PC-9 (cell line): Measurements from ENCODE around the gene TAF13. TPM values are rescaled to one million over a fixed set of nuclear protein-coding genes. Genes with fewer than 3 reads are reported as not detected.

Source experiments
- BruUV-seq: library from RNA; stranded (reverse); fragments of 400-500 nt; replicated peaks from 2 replicates; lab custom pipeline; 2021; lab: Mats Ljungman, UMichigan
- CTCF ChIA-PET: fragments of 300-600 bp; sonication (Branson Sonifier 250); formaldehyde crosslinking; loops from one replicate; lab custom pipeline; 2022; ENCODE audit warnings: antibody characterized with exemption; lab: Charles Lee
- POLR2A ChIA-PET: fragments of 300-600 bp; sonication (Branson Sonifier 250); formaldehyde crosslinking; loops from one replicate; lab custom pipeline; 2022; ENCODE audit warnings: antibody characterized with exemption; ENCODE audit not compliant: unreplicated experiment; lab: Charles Lee
- DNase-seq, 2 experiments: peaks; one replicate each; pipeline versions ENCODE4 v3.0.0 to v3.0.0-alpha.2; 2015 to 2022; ENCODE audit warnings: mixed read lengths in 1 of 2
- H2AFZ ChIP-seq: fragments of 200-600 bp; sonication (generic); 2 replicates; pipeline ENCODE4 v1.8.1; 2017; ENCODE audit warnings: antibody characterized with exemption
- H3F3A ChIP-seq: fragments of 200-600 bp; sonication (generic); 2 replicates; pipeline ENCODE4 v1.8.1; 2017; ENCODE audit warnings: antibody characterized with exemption, mild to moderate bottlenecking, low read depth; ENCODE audit not compliant: insufficient read depth
- H3K27ac ChIP-seq: fragments of 200-600 bp; sonication (generic); 2 replicates; pipeline ENCODE4 v1.6.1; 2016; ENCODE audit warnings: mixed run types
- H3K27me3 ChIP-seq: fragments of 200-600 bp; sonication (generic); 2 replicates; pipeline ENCODE4 v1.6.1; 2016; ENCODE audit warnings: low read depth, mixed run types; ENCODE audit not compliant: insufficient read depth
- H3K36me3 ChIP-seq: fragments of 200-600 bp; sonication (generic); 2 replicates; pipeline ENCODE4 v1.6.1; 2016; ENCODE audit warnings: low read depth, mixed run types
- H3K4me1 ChIP-seq: fragments of 200-600 bp; sonication (generic); replicated peaks from 2 replicates; pipeline ENCODE4 v1.6.1; 2016; ENCODE audit warnings: mixed run types; ENCODE audit not compliant: insufficient read depth
- H3K4me2 ChIP-seq: fragments of 200-600 bp; sonication (generic); 2 replicates; pipeline ENCODE4 v1.6.1; 2017; ENCODE audit warnings: mixed run types
- H3K4me3 ChIP-seq: fragments of 200-600 bp; sonication (generic); 2 replicates; pipeline ENCODE4 v1.6.1; 2016; ENCODE audit warnings: mixed run types
- H3K79me2 ChIP-seq: fragments of 200-600 bp; sonication (generic); 2 replicates; pipeline ENCODE4 v1.6.1; 2017; ENCODE audit warnings: low read depth, mixed run types
- H3K9me2 ChIP-seq: fragments of 200-600 bp; sonication (generic); 2 replicates; pipeline ENCODE4 v1.8.1; 2017; ENCODE audit warnings: mild to moderate bottlenecking; ENCODE audit not compliant: insufficient read depth
- H3K9me3 ChIP-seq: fragments of 200-600 bp; sonication (generic); 2 replicates; pipeline ENCODE4 v1.8.1; 2016; ENCODE audit warnings: low read depth; ENCODE audit not compliant: insufficient read depth
- H4K20me1 ChIP-seq: fragments of 200-600 bp; sonication (generic); 2 replicates; pipeline ENCODE4 v1.8.1; 2017; ENCODE audit not compliant: insufficient read depth
- EZH2 ChIP-seq: fragments of 200-600 bp; sonication (generic); IDR thresholded peaks from 2 replicates; pipeline ENCODE4 v1.8.0; 2017; ENCODE audit warnings: antibody characterized with exemption, low read depth
- intact Hi-C: fragments of 100-400 bp; cut with micrococcal nuclease; formaldehyde crosslinking; loops from one replicate; pipeline ENCODE4 v1.10.0; 2022; ENCODE audit not compliant: unreplicated experiment
- total RNA-seq: library from RNA; stranded (reverse); gene quantifications from 2 replicates; pipeline ENCODE4 v1.2.3, GENCODE V29; 2021
- TF ChIP-seq, protein P1 (sequence below): fragments of 200-600 bp; sonication (generic); conservative IDR thresholded peaks from 2 replicates; pipeline ENCODE4 v1.6.1; 2017; ENCODE audit warnings: mixed run types, antibody characterized with exemption, mild to moderate bottlenecking, moderate library complexity

The TAF13 gene
- total RNA-seq, 1 experiment from 2014 or later, result 30.1 TPM

DNA sequence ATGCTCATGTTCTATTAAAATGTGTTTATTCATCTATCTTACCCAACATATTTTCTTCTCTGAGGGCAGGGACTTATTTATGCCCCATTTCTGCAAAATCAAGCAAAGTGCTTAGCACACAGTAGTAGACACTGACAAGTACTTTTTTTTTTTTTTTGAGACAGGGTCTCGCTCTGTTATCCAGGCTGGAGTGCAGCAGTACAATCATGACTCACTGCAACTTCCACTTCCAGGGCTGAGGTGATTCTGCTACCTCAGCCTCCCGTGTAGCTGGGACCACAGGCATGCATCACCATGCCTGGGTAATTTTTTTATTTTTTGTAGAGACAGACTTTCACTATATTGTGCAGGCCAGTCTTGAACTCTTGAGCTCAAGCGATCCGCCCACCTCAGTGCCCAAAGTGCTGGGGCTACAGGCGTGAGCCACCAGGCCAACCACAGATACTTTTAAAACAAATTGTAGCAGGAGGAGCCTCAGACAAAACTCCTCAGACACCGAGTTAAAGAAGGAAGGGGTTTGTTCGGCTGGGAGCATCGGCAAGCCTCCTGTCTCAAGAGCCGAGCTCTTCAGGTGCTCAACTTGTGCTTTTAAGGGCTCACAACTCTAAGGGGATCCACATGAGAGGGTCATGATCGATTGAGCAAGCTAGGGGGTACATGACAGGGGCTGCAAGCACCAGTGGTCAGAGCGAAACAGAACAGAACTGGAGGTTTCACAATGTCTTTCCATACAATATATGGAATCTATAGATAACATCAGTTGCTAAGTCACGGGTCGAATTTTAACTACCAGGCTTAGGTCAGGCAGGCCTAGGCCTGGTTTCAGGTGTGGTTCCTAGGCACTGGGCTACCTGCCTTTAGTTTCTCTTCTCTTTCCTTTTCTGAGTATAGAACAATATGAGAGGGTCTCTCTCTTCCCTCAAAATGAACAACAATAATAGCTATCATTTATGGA is 9.0 kb upstream of the TAF13 start:
- CTCF ChIA-PET, result no interaction called here

GRCh38 chr1:109083923-109084322 is 8.1 kb upstream of the TAF13 start:
- Histone ChIP-seq H3K4me2 (no peak overlapping the region), H3F3A (peaks cover 9% of the 10 kb centered on the region), H3K27me3 (no peaks in the 10 kb centered on the region), H3K36me3 (no peaks in the 10 kb centered on the region), H3K9me2 (no peaks in the 10 kb centered on the region), H4K20me1 (no peaks in the 10 kb centered on the region), H3K27ac (no peak overlapping the region), H3K4me1 (no peaks in the 10 kb centered on the region), H2AFZ (no peak overlapping the region), H3K4me3 (no peak overlapping the region), H3K79me2 (no peaks in the 10 kb centered on the region), H3K9me3 (no peaks in the 10 kb centered on the region)
- POLR2A ChIA-PET, result no interaction called here
- TF ChIP-seq EZH2, result no peak
- TF ChIP-seq, protein P1, sequence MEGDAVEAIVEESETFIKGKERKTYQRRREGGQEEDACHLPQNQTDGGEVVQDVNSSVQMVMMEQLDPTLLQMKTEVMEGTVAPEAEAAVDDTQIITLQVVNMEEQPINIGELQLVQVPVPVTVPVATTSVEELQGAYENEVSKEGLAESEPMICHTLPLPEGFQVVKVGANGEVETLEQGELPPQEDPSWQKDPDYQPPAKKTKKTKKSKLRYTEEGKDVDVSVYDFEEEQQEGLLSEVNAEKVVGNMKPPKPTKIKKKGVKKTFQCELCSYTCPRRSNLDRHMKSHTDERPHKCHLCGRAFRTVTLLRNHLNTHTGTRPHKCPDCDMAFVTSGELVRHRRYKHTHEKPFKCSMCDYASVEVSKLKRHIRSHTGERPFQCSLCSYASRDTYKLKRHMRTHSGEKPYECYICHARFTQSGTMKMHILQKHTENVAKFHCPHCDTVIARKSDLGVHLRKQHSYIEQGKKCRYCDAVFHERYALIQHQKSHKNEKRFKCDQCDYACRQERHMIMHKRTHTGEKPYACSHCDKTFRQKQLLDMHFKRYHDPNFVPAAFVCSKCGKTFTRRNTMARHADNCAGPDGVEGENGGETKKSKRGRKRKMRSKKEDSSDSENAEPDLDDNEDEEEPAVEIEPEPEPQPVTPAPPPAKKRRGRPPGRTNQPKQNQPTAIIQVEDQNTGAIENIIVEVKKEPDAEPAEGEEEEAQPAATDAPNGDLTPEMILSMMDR, result no peak
- DNase-seq, result peak in 1 of 2 experiments; percentile 21
- intact Hi-C loops, result no loop called here
- BruUV-seq, result no TSS peak
- CTCF ChIA-PET, result no interaction called here

More for the DNA sequence above, 9.0 kb upstream of the TAF13 start:
- H3K4me2 ChIP-seq, result no peak overlapping the region
- H3K27me3 ChIP-seq, result no peaks in the 10 kb centered on the region
- H3K36me3 ChIP-seq, result no peaks in the 10 kb centered on the region
- no TSS peak for BruUV-seq
- no peaks in the 10 kb centered on the region for H4K20me1 ChIP-seq
- H3K4me1 ChIP-seq, result peaks cover 6% of the 10 kb centered on the region
- no peak overlapping the region for H3K4me3 ChIP-seq
- intact Hi-C loops, result no loop called here
- TF ChIP-seq, protein P1, result no peak
- TF ChIP-seq EZH2, result no peak
- H3K9me2 ChIP-seq, result no peaks in the 10 kb centered on the region
- H3K27ac ChIP-seq, result no peak overlapping the region
- peak in 1 of 2 experiments; percentile 30 for DNase-seq
- H3K79me2 ChIP-seq, result peaks cover 6% of the 10 kb centered on the region
- peaks cover 19% of the 10 kb centered on the region for H3F3A ChIP-seq
- POLR2A ChIA-PET, result interaction anchor here (0.6 kb wide), 1 partner anchor 312 kb away, joined by 10 read pairs; no protein-coding TSS in a partner anchor
- no peaks in the 10 kb centered on the region for H3K9me3 ChIP-seq
- H2AFZ ChIP-seq, result no peak overlapping the region

DNA sequence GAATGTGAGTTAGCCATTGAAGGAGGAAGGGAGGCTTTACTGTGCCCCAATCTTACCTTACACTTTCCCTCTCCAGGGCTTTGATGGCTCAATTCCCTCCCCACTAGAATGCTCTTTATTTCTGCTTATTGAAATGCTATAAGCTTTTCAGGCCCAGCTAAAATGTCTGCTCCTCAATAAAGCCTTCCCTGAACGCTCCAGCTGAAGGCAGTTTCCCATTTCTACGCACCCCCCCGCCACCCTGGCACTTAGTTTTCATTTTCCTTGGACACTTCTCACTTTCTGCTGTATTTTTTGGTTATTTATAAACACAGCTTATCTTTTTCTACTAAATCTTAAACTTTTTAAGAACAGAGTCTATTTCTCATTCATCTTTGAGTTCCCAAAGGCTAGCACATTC is 7.7 kb upstream of the TAF13 start:
- intact Hi-C loops, result no loop called here
- Histone ChIP-seq H3K4me1 (no peaks in the 10 kb centered on the region), H2AFZ (no peak overlapping the region), H3K9me3 (no peaks in the 10 kb centered on the region), H3K9me2 (no peaks in the 10 kb centered on the region), H3K27ac (no peak overlapping the region), H4K20me1 (no peaks in the 10 kb centered on the region), H3K79me2 (no peaks in the 10 kb centered on the region), H3K36me3 (no peaks in the 10 kb centered on the region), H3K4me2 (no peak overlapping the region), H3F3A (peaks cover 5% of the 10 kb centered on the region; the same call in 1 of the 2 replicates), H3K27me3 (no peaks in the 10 kb centered on the region), H3K4me3 (no peak overlapping the region)
- POLR2A ChIA-PET, result no interaction called here
- TF ChIP-seq EZH2, result no peak
- TF ChIP-seq, protein P1, result no peak
- BruUV-seq, result no TSS peak
- CTCF ChIA-PET, result no interaction called here
- DNase-seq, result peak in 1 of 2 experiments; percentile 1
